HepG2 (cell line): ENCODE results near the gene CNTD1. TPM values are rescaled to one million over a fixed set of nuclear protein-coding genes. Genes with fewer than 3 reads are reported as not detected.

ENCODE experiments used
- ATF3 ChIP-seq: sonication (generic); formaldehyde crosslinking; IDR thresholded peaks from 2 replicates; pipeline ENCODE4 v1.4.0; 2020; ENCODE audit warnings: missing genetic modification reagents
- ELF1 ChIP-seq: sonication (generic); formaldehyde crosslinking; IDR thresholded peaks from 2 replicates; pipeline ENCODE4 v1.4.0; 2020; ENCODE audit warnings: missing genetic modification reagents
- ELF3 ChIP-seq: IDR thresholded peaks from 2 replicates; pipeline ENCODE4 v1.6.1; 2016; ENCODE audit warnings: missing genetic modification reagents, missing compliant biosample characterization
- GABPA ChIP-seq, 2 experiments: IDR thresholded peaks; 2 replicates each; pipeline ENCODE4 v1.6.1; 2011 to 2016; ENCODE audit warnings: low read depth in 2 of 2, low read length in 1 of 2, missing biosample characterization in 1 of 2, missing genetic modification characterization in 1 of 2
- KAT7 ChIP-seq: IDR thresholded peaks from 2 replicates; pipeline ENCODE4 v1.6.1; 2018; ENCODE audit warnings: borderline replicate concordance, missing compliant biosample characterization
- MBNL3 ChIP-seq: fragments of 250-450 bp; sonication (Bioruptor Pico); conservative IDR thresholded peaks from 2 replicates; pipeline ENCODE4 v1.8.0; 2022; ENCODE audit warnings: mild to moderate bottlenecking, inconsistent platforms
- MTF1 ChIP-seq: sonication (generic); formaldehyde crosslinking; IDR thresholded peaks from 2 replicates; pipeline ENCODE4 v1.5.0; 2020; ENCODE audit warnings: missing genetic modification reagents
- PHF5A ChIP-seq: IDR thresholded peaks from one replicate; pipeline ENCODE4 v1.6.1; 2018; ENCODE audit warnings: low read depth, missing genetic modification reagents; ENCODE audit not compliant: unreplicated experiment
- RNF2 ChIP-seq: fragments of 450-650 bp; conservative IDR thresholded peaks from 2 replicates; pipeline ENCODE4 v1.6.1; 2016; ENCODE audit warnings: low read depth
- SMAD3 ChIP-seq: sonication (generic); formaldehyde crosslinking; IDR thresholded peaks from 2 replicates; pipeline ENCODE4 v1.4.0; 2020; ENCODE audit warnings: missing genetic modification reagents
- TARDBP ChIP-seq: sonication (generic); formaldehyde crosslinking; IDR thresholded peaks from 2 replicates; pipeline ENCODE4 v1.8.0; 2022; ENCODE audit warnings: mild to moderate bottlenecking, missing genetic modification reagents
- TCF7L2 ChIP-seq: IDR thresholded peaks from 2 replicates; pipeline ENCODE4 v1.6.1; 2011; ENCODE audit warnings: mild to moderate bottlenecking, low read depth, low read length, moderate library complexity
- ZGPAT ChIP-seq: IDR thresholded peaks from 2 replicates; pipeline ENCODE4 v1.6.1; 2016; ENCODE audit warnings: mild to moderate bottlenecking
- ZNF12 ChIP-seq: sonication (generic); formaldehyde crosslinking; IDR thresholded peaks from 2 replicates; pipeline ENCODE4 v1.5.0; 2020; ENCODE audit warnings: missing genetic modification reagents
- ZNF296 ChIP-seq: sonication (generic); formaldehyde crosslinking; conservative IDR thresholded peaks from 2 replicates; pipeline ENCODE4 v1.5.0; 2020; ENCODE audit warnings: mild to moderate bottlenecking, missing genetic modification reagents
- ZNF318 ChIP-seq: sonication (generic); formaldehyde crosslinking; IDR thresholded peaks from 2 replicates; pipeline ENCODE4 v1.4.0; 2020; ENCODE audit warnings: mild to moderate bottlenecking, missing genetic modification reagents
- ZNF367 ChIP-seq: sonication (generic); formaldehyde crosslinking; IDR thresholded peaks from 2 replicates; pipeline ENCODE4 v1.4.0; 2020; ENCODE audit warnings: missing genetic modification reagents, borderline replicate concordance
- ZNF766 ChIP-seq: sonication (generic); formaldehyde crosslinking; IDR thresholded peaks from 2 replicates; pipeline ENCODE4 v1.5.0; 2020; ENCODE audit warnings: missing genetic modification reagents, borderline replicate concordance
- polyA plus RNA-seq, 8 experiments: library from polyadenylated mRNA; depleted of rRNA in 3 of 8; stranded (reverse) in 7 of 8; unstranded in 1 of 8; fragments of >200 nt; fragmentation: Illumina TruSeq in 4 of 8; extraction: Trizol in 4 of 8; gene quantifications; 2 replicates each; pipeline versions ENCODE4 v1.2.1 to v1.2.3, GENCODE V29; 2011 to 2016; ENCODE audit warnings: low read depth in 4 of 8, missing spikeins in 1 of 8, mixed read lengths in 1 of 8; ENCODE audit not compliant: insufficient read depth in 1 of 8
- total RNA-seq, 5 experiments: library from RNA; depleted of rRNA; stranded (reverse); fragments of >200 nt; fragmentation: Illumina TruSeq; extraction: Trizol; gene quantifications; 2 replicates each; pipeline ENCODE4 v1.2.3, GENCODE V29; 2016; ENCODE audit warnings: low read depth in 1 of 5

The CNTD1 gene
- total and polyA plus RNA-seq, 2 of the 13 experiments (the other 11 are each of a cell fraction or from before 2014, with no cell fraction given) = 0.11 to 0.15 TPM

- TF ChIP-seq MBNL3 (CRISPR knock-in tag) (no peak), ZNF296 (CRISPR knock-in tag) (no peak), GABPA (IDR thresholded peaks at IDR 0.05; ENCODE audit: low read depth, low read length) (peak; percentile 79), GABPA (CRISPR knock-in tag; IDR thresholded peaks at IDR 0.05; ENCODE audit: low read depth) (peak; percentile 97), ELF3 (CRISPR knock-in tag) (peak; percentile 62), ZNF318 (CRISPR knock-in tag) (peak; percentile 41; the same call in 1 of the 2 replicates), KAT7 (CRISPR knock-in tag) (peak; percentile 91), TARDBP (peak; percentile 84), MTF1 (CRISPR knock-in tag) (peak; percentile 30; the same call in 1 of the 2 replicates), SMAD3 (peak; percentile 84; the same call in 1 of the 2 replicates), TCF7L2 (no peak), ZNF766 (CRISPR knock-in tag) (peak; percentile 90; the same call in 1 of the 2 replicates), PHF5A (CRISPR knock-in tag) (no peak), RNF2 (peak; percentile 98), ZNF367 (CRISPR knock-in tag) (peak; percentile 33; the same call in 1 of the 2 replicates), ZGPAT (peak; percentile 99), ZNF12 (CRISPR knock-in tag) (peak; percentile 75), ATF3 (CRISPR knock-in tag) (0 out of 2 replicates have a peak, but pooled peaks have one; percentile 11), ELF1 (CRISPR knock-in tag) (peak; percentile 92)
These were observed 34.5 kb downstream of the CNTD1 start, which contains the start of gene PSME3 (continued) for GRCh38 chr17:42832934-42833766.
